NT2/D1 (cell line): Measurements from ENCODE around the gene KLF9.

Source experiments
- SUZ12 ChIP-seq: IDR thresholded peaks from 2 replicates; pipeline ENCODE4 v1.6.1; 2011; ENCODE audit not compliant: insufficient read length, insufficient read depth; ENCODE audit errors: extremely low read depth
- YY1 ChIP-seq: IDR thresholded peaks from 2 replicates; pipeline ENCODE4 v1.6.1; 2011; ENCODE audit not compliant: insufficient read length, insufficient read depth
- ZNF274 ChIP-seq: IDR thresholded peaks from 2 replicates; pipeline ENCODE4 v1.6.1; 2011; ENCODE audit warnings: mild to moderate bottlenecking, low read depth, low read length

- TF ChIP-seq ZNF274 (no peak), YY1 (no peak), SUZ12 (no peak)
Observed at GRCh38 chr9:70395652-70396051, 18.8 kb downstream of the KLF9 start.
